Mucosa of rectum (tissue), 2 donors: ENCODE data around the gene CRYBG2.
A peak's percentile ranks its signal among the peaks of the same experiment; 100 is the strongest.
"Not testable (repeated sequence)": the region's sequence is repeated elsewhere in the genome, so short reads cannot be mapped to it uniquely, and the experiment has no call there.

Experiments used
- H3K27ac ChIP-seq, 2 donors: one replicate each; pipeline ENCODE4 v1.7.0; 2013; ENCODE audit warnings: inconsistent platforms in 2 of 2, low read depth in 2 of 2, low read length in 2 of 2
- H3K27me3 ChIP-seq, 2 donors: one replicate each; pipeline ENCODE4 v1.7.0; 2013; ENCODE audit warnings: low read length in 2 of 2; ENCODE audit not compliant: control insufficient read depth in 2 of 2, insufficient read depth in 2 of 2
- H3K36me3 ChIP-seq, 2 donors: one replicate each; pipeline ENCODE4 v1.7.0; 2013; ENCODE audit warnings: low read length in 2 of 2; ENCODE audit not compliant: control insufficient read depth in 2 of 2, insufficient read depth in 2 of 2
- H3K4me1 ChIP-seq, 2 donors: one replicate each; pipeline ENCODE4 v1.7.0; 2013; ENCODE audit warnings: low read length in 2 of 2, mild to moderate bottlenecking in 1 of 2; ENCODE audit not compliant: control insufficient read depth in 2 of 2, insufficient read depth in 2 of 2
- H3K4me3 ChIP-seq, 2 donors: one replicate each; pipeline ENCODE4 v1.7.0; 2013; ENCODE audit warnings: low read length in 2 of 2
- H3K9ac ChIP-seq, 2 donors: one replicate each; pipeline ENCODE4 v1.7.0; 2013; ENCODE audit warnings: low read length in 2 of 2, low read depth in 1 of 2, mild to moderate bottlenecking in 1 of 2
- H3K9me3 ChIP-seq, 2 donors: one replicate each; pipeline ENCODE4 v1.7.0; 2013; ENCODE audit warnings: low read length in 2 of 2; ENCODE audit not compliant: control insufficient read depth in 2 of 2
- donor health status: healthy.
- donor health status: Normal muscosa, but diverticular disease.

CRYBG2 gene

DNA sequence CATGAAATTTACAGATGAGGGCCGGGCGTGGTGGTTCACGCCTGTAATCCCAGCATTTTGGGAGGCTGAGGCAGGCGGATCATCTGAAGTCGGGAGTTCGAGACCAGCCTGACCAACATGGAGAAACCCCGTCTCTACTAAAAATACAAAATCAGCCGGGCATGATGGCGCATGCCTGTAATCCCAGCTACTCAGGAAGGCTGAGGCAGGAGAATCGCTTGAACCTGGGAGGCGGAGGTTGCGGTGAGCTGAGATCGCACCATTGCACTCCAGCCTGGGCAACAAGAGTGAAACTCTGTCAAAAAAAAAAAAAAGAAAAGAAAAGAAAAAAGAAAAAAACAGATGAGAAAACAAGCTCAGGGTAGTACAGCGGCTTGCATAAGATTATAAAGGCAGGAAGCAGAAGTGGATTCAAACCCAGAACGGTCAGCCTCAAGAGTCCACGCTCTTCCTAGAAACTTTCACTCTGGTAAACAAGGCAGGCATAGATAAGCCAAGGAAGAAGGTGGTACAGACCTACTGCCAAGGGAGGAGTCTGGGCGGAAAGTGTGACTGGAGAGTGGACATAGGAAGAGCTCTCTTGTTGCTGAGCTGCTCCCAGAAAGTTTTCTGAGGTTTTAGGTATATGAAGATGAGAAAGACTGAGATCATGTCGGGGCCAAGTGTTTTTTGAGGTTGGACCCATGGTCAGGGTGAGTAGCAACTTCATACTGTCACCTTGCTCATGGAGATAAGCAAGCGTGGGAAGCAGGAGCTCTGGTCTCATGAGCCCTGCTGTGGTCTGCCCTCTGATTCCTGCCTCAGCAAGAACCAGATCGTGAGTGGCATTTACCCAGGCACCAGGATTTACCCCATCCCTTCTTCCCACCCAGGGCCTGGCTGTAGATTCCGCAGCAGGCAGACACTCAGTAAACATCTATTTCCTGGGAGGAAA lies 45.7 kb downstream of the CRYBG2 start:
- not testable (repeated sequence) for H3K9me3 ChIP-seq, H3K9ac ChIP-seq, H3K36me3 ChIP-seq, H3K27me3 ChIP-seq, H3K4me3 ChIP-seq, H3K27ac ChIP-seq
- peaks cover 10 to 12% of the 10 kb centered on the region in 2 donors for H3K4me1 ChIP-seq

DNA sequence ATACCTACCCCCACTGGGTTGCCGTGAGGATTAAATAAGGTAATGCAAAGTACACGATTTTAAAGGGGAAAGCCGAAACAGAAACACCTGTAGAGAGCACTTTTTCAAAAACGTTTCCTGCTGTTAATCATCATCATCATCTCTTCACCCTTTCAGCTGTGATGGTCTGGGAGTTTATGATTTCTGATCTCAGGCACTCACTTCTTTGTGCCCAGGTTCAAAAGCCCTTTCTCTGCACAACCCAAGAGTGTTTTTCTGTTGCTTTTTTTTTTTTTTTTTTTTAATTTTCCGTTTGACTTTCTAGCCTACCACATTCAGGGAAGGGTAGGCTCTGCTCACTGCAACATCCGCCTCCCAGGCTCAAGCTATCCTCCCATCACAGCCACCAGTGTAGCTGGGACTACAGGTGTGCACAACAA lies 46.6 kb downstream of the CRYBG2 start:
- H3K4me3 ChIP-seq, result peak overlapping the region; percentile 83 to 90
- H3K36me3 ChIP-seq, result no peaks in the 10 kb centered on the region
- H3K27me3 ChIP-seq, result no peaks in the 10 kb centered on the region
- H3K4me1 ChIP-seq, result peaks cover 10 to 12% of the 10 kb centered on the region in 2 donors
- peak overlapping the region; percentile 48 to 51 for H3K9ac ChIP-seq
- peak overlapping the region in 1 of 2 donors; percentile 43 for H3K27ac ChIP-seq
- H3K9me3 ChIP-seq, result no peaks in the 10 kb centered on the region

DNA sequence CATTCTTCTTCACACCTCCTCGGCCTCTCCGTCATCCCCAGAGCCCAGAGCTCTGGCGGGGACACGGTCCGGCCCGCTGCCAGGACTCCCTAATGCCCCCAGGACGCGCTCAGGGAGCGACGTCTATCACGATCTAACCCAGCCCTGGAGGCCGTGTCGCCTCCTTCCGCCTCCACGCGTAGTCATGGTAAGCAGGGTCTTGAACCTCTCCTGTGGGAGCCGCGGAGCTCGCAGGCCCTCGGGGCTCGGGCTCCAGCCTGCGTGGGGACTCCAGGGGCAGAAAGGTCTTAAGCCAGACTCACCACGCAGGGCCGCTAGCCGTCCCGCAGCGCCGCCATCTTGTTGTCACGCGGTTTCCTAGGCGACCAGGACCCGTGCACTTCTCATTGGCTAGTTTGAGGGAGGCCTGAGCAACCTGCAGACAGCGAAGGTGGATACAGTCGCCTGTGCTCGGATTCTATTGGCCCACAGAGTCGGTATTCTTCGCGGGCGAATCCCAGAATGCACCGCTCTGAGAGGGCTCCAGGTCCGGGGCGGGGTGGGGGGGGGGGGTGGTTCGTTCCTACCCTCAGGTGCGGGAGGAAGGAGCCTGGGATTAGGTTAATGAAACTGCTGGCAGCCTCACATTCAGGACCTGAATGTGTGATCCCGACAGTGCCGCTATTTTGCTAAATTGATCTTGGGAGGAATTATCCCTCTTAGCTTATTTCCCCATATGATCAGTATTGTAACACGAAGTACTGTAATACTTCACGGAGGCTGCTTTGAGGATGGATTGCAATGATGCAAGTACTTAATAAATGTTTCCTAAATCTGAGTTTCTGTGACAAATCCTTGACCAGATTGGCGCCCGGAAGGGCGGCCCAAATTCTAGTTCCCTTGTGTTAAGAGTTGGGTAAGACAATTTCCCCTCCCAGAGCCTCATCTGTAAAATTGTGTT lies 47.4 kb downstream of the CRYBG2 start, which contains the start of gene UBXN11:
UBXN11 (minus strand) TSS at position 347 of the 940 bp plus-strand sequence. CDS start 3,753 bp downstream, outside the sequence.
- Histone ChIP-seq H3K9ac (peak within 1 kb of the TSS; percentile 74 to 75), H3K27ac (peak within 1 kb of the TSS in 1 of 2 donors; percentile 43), H3K9me3 (no peaks in the 10 kb centered on the region), H3K27me3 (no peaks in the 10 kb centered on the region), H3K4me1 (peaks cover 10 to 12% of the 10 kb centered on the region in 2 donors), H3K4me3 (peak within 1 kb of the TSS; percentile 83 to 90), H3K36me3 (no peaks in the 10 kb centered on the region)

- H3K9ac ChIP-seq, result peak overlapping the region; percentile 74 to 75
- H3K27me3 ChIP-seq, result no peaks in the 10 kb centered on the region
- peak overlapping the region in 1 of 2 donors; percentile 32 for H3K27ac ChIP-seq
- H3K36me3 ChIP-seq, result no peaks in the 10 kb centered on the region
- no peaks in the 10 kb centered on the region for H3K9me3 ChIP-seq
- peaks cover 10 to 12% of the 10 kb centered on the region in 2 donors for H3K4me1 ChIP-seq
- peak overlapping the region; percentile 83 to 90 for H3K4me3 ChIP-seq
Measured at GRCh38 chr1:26305667-26306289, 48.2 kb downstream of the CRYBG2 start.

- no peaks in the 10 kb centered on the region for H3K36me3 ChIP-seq
- H3K4me3 ChIP-seq, result no peak overlapping the region
- no peak overlapping the region for H3K9ac ChIP-seq
- peaks cover 12% of the 10 kb centered on the region in 2 donors for H3K4me1 ChIP-seq
- H3K9me3 ChIP-seq, result no peaks in the 10 kb centered on the region
- H3K27ac ChIP-seq, result no peak overlapping the region
- H3K27me3 ChIP-seq, result no peaks in the 10 kb centered on the region
Measured at GRCh38 chr1:26302733-26303405, 51.1 kb downstream of the CRYBG2 start.

- H3K9ac ChIP-seq, result no peak overlapping the region
- no peaks in the 10 kb centered on the region for H3K27me3 ChIP-seq
- peaks cover 2 to 3% of the 10 kb centered on the region in 2 donors for H3K4me1 ChIP-seq
- no peak overlapping the region for H3K27ac ChIP-seq
- no peaks in the 10 kb centered on the region for H3K9me3 ChIP-seq
- H3K4me3 ChIP-seq, result no peak overlapping the region
- H3K36me3 ChIP-seq, result no peaks in the 10 kb centered on the region
Measured at GRCh38 chr1:26300578-26301275, 53.2 kb downstream of the CRYBG2 start.

DNA sequence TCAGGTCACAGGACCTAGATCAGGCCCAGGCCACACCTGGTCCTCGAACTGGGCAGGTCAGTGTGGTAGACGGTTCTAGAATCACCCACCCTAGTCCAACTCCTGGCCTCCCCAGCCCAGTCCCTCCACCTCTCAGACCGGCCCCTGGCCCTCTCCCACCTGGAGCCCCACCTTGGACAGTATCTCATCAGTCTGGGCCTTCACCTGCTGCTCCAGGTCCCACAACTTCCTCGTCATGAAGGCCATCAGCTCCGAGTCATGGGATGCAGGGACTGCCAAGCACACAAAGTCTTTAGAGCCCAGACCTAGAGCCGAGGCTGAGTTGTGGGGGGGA lies 56.2 kb downstream of the CRYBG2 start:
- Histone ChIP-seq H3K9ac (no peak overlapping the region), H3K4me3 (no peak overlapping the region), H3K9me3 (no peaks in the 10 kb centered on the region), H3K27me3 (no peaks in the 10 kb centered on the region), H3K27ac (no peak overlapping the region), H3K36me3 (no peaks in the 10 kb centered on the region), H3K4me1 (peaks cover 0 to 2% of the 10 kb centered on the region in 2 donors)

GRCh38 chr1:26297057-26297790 lies 56.7 kb downstream of the CRYBG2 start:
- Histone ChIP-seq H3K9me3 (no peaks in the 10 kb centered on the region), H3K9ac (no peak overlapping the region), H3K27me3 (no peaks in the 10 kb centered on the region), H3K27ac (no peak overlapping the region), H3K4me1 (peaks cover 0 to 2% of the 10 kb centered on the region in 2 donors), H3K4me3 (no peak overlapping the region), H3K36me3 (no peaks in the 10 kb centered on the region)
